Stimulated activated naive CD4-positive, alpha-beta T cell (primary cell): ENCODE results near the gene C19orf53.
"Not testable (repeated sequence)": the region's sequence is repeated elsewhere in the genome, so short reads cannot be mapped to it uniquely, and the experiment has no call there.

Experiments
- DNase-seq, 6 experiments: peaks; one replicate each; lab custom pipeline; 2025; lab: John Stamatoyannopoulos, UW

Gene C19orf53

GRCh38 chr19:13764101-13764807, 10.0 kb upstream of the C19orf53 start, which contains the start of gene MRI1:
Gene MRI1 (plus strand): TSS chr19:13764522. CDS start chr19:13764589, 67 bp downstream.
- peak in 5 of 6 experiments; percentile 38 to 60 (median 51) for DNase-seq

GRCh38 chr19:13764821-13765394, 9.3 kb upstream of the C19orf53 start:
- DNase-seq: peak in 5 of 6 experiments; percentile 10 to 46 (median 27)

GRCh38 chr19:13765395-13766094, 8.7 kb upstream of the C19orf53 start:
- no peak for DNase-seq

GRCh38 chr19:13766095-13766481, 8.2 kb upstream of the C19orf53 start:
- DNase-seq: no peak

- DNase-seq: no peak
Observed at GRCh38 chr19:13768510-13768909, 5.7 kb upstream of the C19orf53 start.

- DNase-seq: no peak
Observed at GRCh38 chr19:13770013-13770635, 4.1 kb upstream of the C19orf53 start.

- DNase-seq: no peak
Observed at GRCh38 chr19:13778398-13778797, 4.1 kb downstream of the C19orf53 start.

GRCh38 chr19:13778847-13779246, 4.6 kb downstream of the C19orf53 start:
- no peak for DNase-seq

GRCh38 chr19:13779794-13780193, 5.5 kb downstream of the C19orf53 start:
- not testable (repeated sequence) for DNase-seq

- DNase-seq: no peak
Observed at GRCh38 chr19:13781547-13781946, 7.3 kb downstream of the C19orf53 start.

- DNase-seq: no peak
Observed at GRCh38 chr19:13782537-13782936, 8.3 kb downstream of the C19orf53 start.

GRCh38 chr19:13783565-13784500, 9.6 kb downstream of the C19orf53 start:
- no peak for DNase-seq

GRCh38 chr19:13784731-13785452, 10.6 kb downstream of the C19orf53 start:
- DNase-seq: peak; percentile 29 to 73 (median 62)

- peak in 1 of 6 experiments; percentile 13 for DNase-seq
Observed at GRCh38 chr19:13788991-13789390, 14.7 kb downstream of the C19orf53 start.

- no peak for DNase-seq
Observed at GRCh38 chr19:13790354-13790753, 16.1 kb downstream of the C19orf53 start.

- not testable (repeated sequence) for DNase-seq
Observed at GRCh38 chr19:13793317-13793716, 19.1 kb downstream of the C19orf53 start.

- DNase-seq: peak in 1 of 6 experiments; percentile 44
Observed at GRCh38 chr19:13794398-13794756, 20.1 kb downstream of the C19orf53 start.

GRCh38 chr19:13794757-13795589, 20.7 kb downstream of the C19orf53 start, which contains the start of gene ZSWIM4:
Gene ZSWIM4 (plus strand): TSS chr19:13795443. CDS start chr19:13795649, 206 bp downstream.
- peak; percentile 67 to 89 (median 78) for DNase-seq

GRCh38 chr19:13795595-13796300, 21.5 kb downstream of the C19orf53 start:
- no peak for DNase-seq
